ENCODE results near the gene CLEC17A. TPM values are rescaled to one million over a fixed set of nuclear protein-coding genes. Genes with fewer than 3 reads are reported as not detected.

CLEC17A gene
- total and polyA plus RNA-seq, 2 of the 13 experiments (the other 11 are each of a cell fraction or from before 2014, with no cell fraction given): not detected

DNA sequence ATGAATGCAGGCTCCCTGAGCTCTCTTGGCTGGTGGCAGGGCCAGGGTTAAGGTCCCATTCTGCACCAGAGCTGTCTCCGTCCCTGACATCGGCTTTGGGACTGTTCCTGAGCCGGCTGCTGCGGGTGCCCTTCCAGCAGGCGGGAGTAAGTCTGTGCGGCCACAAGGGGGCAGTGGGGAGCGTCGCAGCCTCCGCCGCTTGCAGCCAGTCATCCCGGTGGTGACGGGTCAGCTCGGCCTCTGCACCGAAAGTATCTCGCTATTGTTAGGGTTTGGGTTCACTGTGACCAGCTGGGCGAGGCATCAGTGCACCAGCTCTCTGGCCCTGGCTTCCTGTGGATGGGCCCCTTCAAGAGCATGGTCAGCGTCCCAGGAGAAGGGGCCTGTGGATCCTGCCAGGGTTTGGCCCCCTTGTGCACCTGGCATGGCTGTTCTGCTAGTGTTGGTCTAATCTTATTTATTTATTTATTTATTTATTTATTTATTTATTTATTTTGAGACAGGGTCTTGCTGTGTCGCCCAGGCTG, 26.2 kb upstream of the CLEC17A start:
- BruUV-seq (replicated peaks): no TSS peak
- 93% methylated on average over 2 of the region's 18 CpGs for WGBS (ENCODE audit: low lambda C conversion rate)
- H3K9me3 ChIP-seq (ENCODE audit: low read length): no peaks in the 10 kb centered on the region
- H3K79me2 ChIP-seq (ENCODE audit: insufficient read depth, low read length): peaks cover 53% of the 10 kb centered on the region
- peak overlapping the region in 1 of 3 experiments; percentile 48; a peak in 2 of 6 replicates for H3K4me3 ChIP-seq (replicated peaks in 1 of 3; ENCODE audit: insufficient read depth in 1 of 3, low read depth in 2 of 3, low read length in 3 of 3)
- peak overlapping the region; percentile 70 for H3K4me2 ChIP-seq (ENCODE audit: low read depth, low read length)
- H3K27ac ChIP-seq (ENCODE audit: extremely low read length, insufficient read depth, low read length): no peak overlapping the region
- no peak overlapping the region for H2AFZ ChIP-seq (ENCODE audit: low read length)
- no peaks in the 10 kb centered on the region for H3K27me3 ChIP-seq (ENCODE audit: control insufficient read depth in 1 of 2, insufficient read depth in 2 of 2, low read length in 2 of 2)
- in situ Hi-C loops (cut with HindIII; ENCODE audit: extremely low pct_ligation_motif_present, low pct_unique_long_range_greater_than_20kb): no loop called here
- peaks cover 3 to 4% of the 10 kb centered on the region in 2 experiments; a peak in 2 of 5 replicates for H3K36me3 ChIP-seq (replicated peaks in 1 of 2; ENCODE audit: control insufficient read depth in 1 of 2, insufficient read depth in 2 of 2, low read length in 2 of 2)
- DNase-seq (ENCODE audit: low spot score): peak; percentile 61
- H3K4me1 ChIP-seq (ENCODE audit: insufficient read depth, low read length): peaks cover 43% of the 10 kb centered on the region
- peak; percentile 66 for FAIRE-seq
- H4K20me1 ChIP-seq (ENCODE audit: insufficient read depth, low read length): no peaks in the 10 kb centered on the region; the same call in 1 of the 2 replicates
- peak; percentile 62 for ATAC-seq
- intact Hi-C loops (cut with micrococcal nuclease; ENCODE audit: unreplicated experiment): no loop called here
- CTCF ChIA-PET (ENCODE audit: low intra/inter-chr PET ratio, low total read pairs): interaction anchor here (0.7 to 1.4 kb wide), 3 partner anchors 10 to 51 kb away, joined by 3 to 6 read pairs (median 4); partner anchors contain the start of gene NDUFB7
- no peak overlapping the region; the same call in 1 of the 2 replicates for H3K9ac ChIP-seq (ENCODE audit: insufficient read depth, low read depth, low read length)
- POLR2A ChIA-PET: interaction anchor here (1.1 to 1.3 kb wide), 2 partner anchors 37 to 39 kb away, joined by 3 to 5 read pairs; partner anchors contain the start of gene DNAJB1
- TF ChIP-seq ZNF761 (CRISPR knock-in tag; conservative IDR thresholded peaks at IDR 0.05) (0 out of 2 replicates have a peak, but pooled peaks have one; percentile 28), PAX8 (CRISPR knock-in tag; IDR thresholded peaks at IDR 0.05; ENCODE audit: borderline replicate concordance) (no peak), CHCHD3 (CRISPR knock-in tag; IDR thresholded peaks at IDR 0.05) (0 out of 2 replicates have a peak, but pooled peaks have one; percentile 69), RXRB (CRISPR knock-in tag; IDR thresholded peaks at IDR 0.05; ENCODE audit: borderline replicate concordance) (peak; percentile 59; the same call in 1 of the 2 replicates), GABPA (IDR thresholded peaks at IDR 0.05; ENCODE audit: low read depth, low read length) (no peak), GABPA (CRISPR knock-in tag; IDR thresholded peaks at IDR 0.05; ENCODE audit: low read depth) (no peak), RARG (CRISPR knock-in tag; IDR thresholded peaks at IDR 0.05; ENCODE audit: low read depth) (no peak), THAP11 (CRISPR knock-in tag; IDR thresholded peaks at IDR 0.05) (0 out of 2 replicates have a peak, but pooled peaks have one; percentile 24), ZNF496 (CRISPR knock-in tag; IDR thresholded peaks at IDR 0.05; ENCODE audit: insufficient replicate concordance) (no peak), MEIS1 (CRISPR knock-in tag; IDR thresholded peaks at IDR 0.05; ENCODE audit: borderline replicate concordance) (0 out of 2 replicates have a peak, but pooled peaks have one; percentile 40), KMT2A (CRISPR knock-in tag; IDR thresholded peaks at IDR 0.05) (peak; percentile 56; the same call in 1 of the 2 replicates), ZFX (CRISPR knock-in tag; IDR thresholded peaks at IDR 0.05; ENCODE audit: low read depth) (peak; percentile 27; the same call in 1 of the 2 replicates)
- TF ChIP-seq, protein P1, sequence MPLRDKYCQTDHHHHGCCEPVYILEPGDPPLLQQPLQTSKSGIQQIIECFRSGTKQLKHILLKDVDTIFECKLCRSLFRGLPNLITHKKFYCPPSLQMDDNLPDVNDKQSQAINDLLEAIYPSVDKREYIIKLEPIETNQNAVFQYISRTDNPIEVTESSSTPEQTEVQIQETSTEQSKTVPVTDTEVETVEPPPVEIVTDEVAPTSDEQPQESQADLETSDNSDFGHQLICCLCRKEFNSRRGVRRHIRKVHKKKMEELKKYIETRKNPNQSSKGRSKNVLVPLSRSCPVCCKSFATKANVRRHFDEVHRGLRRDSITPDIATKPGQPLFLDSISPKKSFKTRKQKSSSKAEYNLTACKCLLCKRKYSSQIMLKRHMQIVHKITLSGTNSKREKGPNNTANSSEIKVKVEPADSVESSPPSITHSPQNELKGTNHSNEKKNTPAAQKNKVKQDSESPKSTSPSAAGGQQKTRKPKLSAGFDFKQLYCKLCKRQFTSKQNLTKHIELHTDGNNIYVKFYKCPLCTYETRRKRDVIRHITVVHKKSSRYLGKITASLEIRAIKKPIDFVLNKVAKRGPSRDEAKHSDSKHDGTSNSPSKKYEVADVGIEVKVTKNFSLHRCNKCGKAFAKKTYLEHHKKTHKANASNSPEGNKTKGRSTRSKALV (CRISPR knock-in tag; IDR thresholded peaks at IDR 0.05): no peak
- TF ChIP-seq, protein P2, sequence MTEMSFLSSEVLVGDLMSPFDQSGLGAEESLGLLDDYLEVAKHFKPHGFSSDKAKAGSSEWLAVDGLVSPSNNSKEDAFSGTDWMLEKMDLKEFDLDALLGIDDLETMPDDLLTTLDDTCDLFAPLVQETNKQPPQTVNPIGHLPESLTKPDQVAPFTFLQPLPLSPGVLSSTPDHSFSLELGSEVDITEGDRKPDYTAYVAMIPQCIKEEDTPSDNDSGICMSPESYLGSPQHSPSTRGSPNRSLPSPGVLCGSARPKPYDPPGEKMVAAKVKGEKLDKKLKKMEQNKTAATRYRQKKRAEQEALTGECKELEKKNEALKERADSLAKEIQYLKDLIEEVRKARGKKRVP (CRISPR knock-in tag; IDR thresholded peaks at IDR 0.05): no peak
- TF ChIP-seq, protein P3, sequence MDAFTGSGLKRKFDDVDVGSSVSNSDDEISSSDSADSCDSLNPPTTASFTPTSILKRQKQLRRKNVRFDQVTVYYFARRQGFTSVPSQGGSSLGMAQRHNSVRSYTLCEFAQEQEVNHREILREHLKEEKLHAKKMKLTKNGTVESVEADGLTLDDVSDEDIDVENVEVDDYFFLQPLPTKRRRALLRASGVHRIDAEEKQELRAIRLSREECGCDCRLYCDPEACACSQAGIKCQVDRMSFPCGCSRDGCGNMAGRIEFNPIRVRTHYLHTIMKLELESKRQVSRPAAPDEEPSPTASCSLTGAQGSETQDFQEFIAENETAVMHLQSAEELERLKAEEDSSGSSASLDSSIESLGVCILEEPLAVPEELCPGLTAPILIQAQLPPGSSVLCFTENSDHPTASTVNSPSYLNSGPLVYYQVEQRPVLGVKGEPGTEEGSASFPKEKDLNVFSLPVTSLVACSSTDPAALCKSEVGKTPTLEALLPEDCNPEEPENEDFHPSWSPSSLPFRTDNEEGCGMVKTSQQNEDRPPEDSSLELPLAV (CRISPR knock-in tag; conservative IDR thresholded peaks at IDR 0.05; ENCODE audit: low read depth): no peak
- TF ChIP-seq, protein P4, sequence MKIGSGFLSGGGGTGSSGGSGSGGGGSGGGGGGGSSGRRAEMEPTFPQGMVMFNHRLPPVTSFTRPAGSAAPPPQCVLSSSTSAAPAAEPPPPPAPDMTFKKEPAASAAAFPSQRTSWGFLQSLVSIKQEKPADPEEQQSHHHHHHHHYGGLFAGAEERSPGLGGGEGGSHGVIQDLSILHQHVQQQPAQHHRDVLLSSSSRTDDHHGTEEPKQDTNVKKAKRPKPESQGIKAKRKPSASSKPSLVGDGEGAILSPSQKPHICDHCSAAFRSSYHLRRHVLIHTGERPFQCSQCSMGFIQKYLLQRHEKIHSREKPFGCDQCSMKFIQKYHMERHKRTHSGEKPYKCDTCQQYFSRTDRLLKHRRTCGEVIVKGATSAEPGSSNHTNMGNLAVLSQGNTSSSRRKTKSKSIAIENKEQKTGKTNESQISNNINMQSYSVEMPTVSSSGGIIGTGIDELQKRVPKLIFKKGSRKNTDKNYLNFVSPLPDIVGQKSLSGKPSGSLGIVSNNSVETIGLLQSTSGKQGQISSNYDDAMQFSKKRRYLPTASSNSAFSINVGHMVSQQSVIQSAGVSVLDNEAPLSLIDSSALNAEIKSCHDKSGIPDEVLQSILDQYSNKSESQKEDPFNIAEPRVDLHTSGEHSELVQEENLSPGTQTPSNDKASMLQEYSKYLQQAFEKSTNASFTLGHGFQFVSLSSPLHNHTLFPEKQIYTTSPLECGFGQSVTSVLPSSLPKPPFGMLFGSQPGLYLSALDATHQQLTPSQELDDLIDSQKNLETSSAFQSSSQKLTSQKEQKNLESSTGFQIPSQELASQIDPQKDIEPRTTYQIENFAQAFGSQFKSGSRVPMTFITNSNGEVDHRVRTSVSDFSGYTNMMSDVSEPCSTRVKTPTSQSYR (CRISPR knock-in tag; IDR thresholded peaks at IDR 0.05; ENCODE audit: borderline replicate concordance): 0 out of 2 replicates have a peak, but pooled peaks have one; percentile 17
